A673 (cell line): ENCODE results near the gene NEK8. TPM values are rescaled to one million over a fixed set of nuclear protein-coding genes. Genes with fewer than 3 reads are reported as not detected.

Experiments
- BruUV-seq: library from RNA; stranded (reverse); fragments of 400-500 nt; replicated peaks from 2 replicates; lab custom pipeline; 2021; lab: Mats Ljungman, UMichigan
- CTCF ChIA-PET: fragments of 300-600 bp; sonication (Branson Sonifier 250); formaldehyde crosslinking; loops from one replicate; lab custom pipeline; 2022; ENCODE audit warnings: antibody characterized with exemption; lab: Charles Lee
- POLR2A ChIA-PET: fragments of 300-600 bp; sonication (Branson Sonifier 250); formaldehyde crosslinking; loops from one replicate; lab custom pipeline; 2022; ENCODE audit warnings: antibody characterized with exemption; ENCODE audit not compliant: low non-redundant PET; lab: Charles Lee
- DNase-seq: peaks from one replicate; pipeline ENCODE4 v3.0.0-alpha.2; 2015; ENCODE audit warnings: low spot score
- H3K27ac ChIP-seq: fragments of 200-600 bp; sonication (generic); 2 replicates; pipeline ENCODE4 v1.5.1; 2016; ENCODE audit warnings: mixed run types, low read depth, mild to moderate bottlenecking, mixed read lengths, antibody characterized with exemption, low read length; ENCODE audit not compliant: poor library complexity, severe bottlenecking
- H3K27me3 ChIP-seq: fragments of 200-600 bp; sonication (generic); replicated peaks from 2 replicates; pipeline ENCODE4 v1.6.1; 2017; ENCODE audit warnings: mixed run types, low read depth, mild to moderate bottlenecking, mixed read lengths, antibody characterized with exemption, low read length; ENCODE audit not compliant: insufficient read depth, poor library complexity
- H3K36me3 ChIP-seq: fragments of 200-600 bp; sonication (generic); 2 replicates; pipeline ENCODE4 v1.6.1; 2016; ENCODE audit warnings: mixed run types, mild to moderate bottlenecking, mixed read lengths, antibody characterized with exemption, low read length; ENCODE audit not compliant: insufficient read depth, poor library complexity, severe bottlenecking
- H3K4me1 ChIP-seq: fragments of 200-600 bp; sonication (generic); 2 replicates; pipeline ENCODE4 v1.6.1; 2017; ENCODE audit warnings: mixed run types, mild to moderate bottlenecking, mixed read lengths, antibody characterized with exemption, low read length; ENCODE audit not compliant: insufficient read depth, poor library complexity, severe bottlenecking
- H3K4me3 ChIP-seq: fragments of 200-600 bp; sonication (generic); 2 replicates; pipeline ENCODE4 v1.5.1; 2016; ENCODE audit warnings: low read depth, mixed run types, mild to moderate bottlenecking, mixed read lengths, low read length; ENCODE audit not compliant: poor library complexity, severe bottlenecking
- H3K9me3 ChIP-seq: fragments of 200-600 bp; sonication (generic); 2 replicates; pipeline ENCODE4 v1.6.1; 2016; ENCODE audit warnings: mixed run types, low read depth, mild to moderate bottlenecking, mixed read lengths, antibody characterized with exemption, low read length; ENCODE audit not compliant: poor library complexity, severe bottlenecking
- EZH2 ChIP-seq: fragments of 200-600 bp; sonication (generic); IDR thresholded peaks from 2 replicates; pipeline ENCODE4 v1.6.1; 2017; ENCODE audit warnings: borderline replicate concordance, low read depth, mild to moderate bottlenecking, mixed read lengths, antibody characterized with exemption, low read length; ENCODE audit not compliant: poor library complexity, severe bottlenecking
- intact Hi-C: fragments of 100-400 bp; cut with micrococcal nuclease; formaldehyde crosslinking; loops from one replicate; pipeline ENCODE4 v1.10.0; 2022; ENCODE audit not compliant: unreplicated experiment
- total RNA-seq: library from RNA; stranded (reverse); gene quantifications from 2 replicates; pipeline ENCODE4 v1.2.3, GENCODE V29; 2021
- TF ChIP-seq, protein P1 (sequence below): fragments of 300-800, 200-600 bp; sonication (generic); conservative IDR thresholded peaks from 2 replicates; pipeline ENCODE4 v1.5.1; 2017; ENCODE audit warnings: low read depth, mild to moderate bottlenecking, antibody characterized with exemption, low read length, moderate library complexity, mixed read lengths

The NEK8 gene
- total RNA-seq, 1 experiment from 2014 or later: 3.9 TPM

DNA sequence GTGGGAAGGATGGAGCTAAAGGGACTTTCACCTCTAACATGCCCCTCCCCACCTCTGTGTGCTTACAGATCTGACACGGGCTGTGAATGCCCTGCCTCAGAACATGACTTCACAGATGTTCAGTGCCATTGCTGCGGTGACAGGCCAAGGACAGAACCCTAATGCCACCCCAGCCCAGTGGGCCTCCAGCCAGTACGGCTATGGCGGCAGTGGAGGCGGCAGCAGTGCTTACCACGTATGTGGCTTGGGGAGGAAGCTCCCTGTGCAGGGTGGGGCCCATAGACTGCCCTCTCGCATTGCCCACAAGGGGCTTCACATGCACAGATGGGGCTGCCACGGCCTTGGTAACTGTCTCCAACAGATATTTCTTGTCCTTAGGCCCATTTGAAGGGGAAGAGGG, 28.3 kb upstream of the NEK8 start:
- Histone ChIP-seq H3K4me1 (no peaks in the 10 kb centered on the region), H3K27ac (no peak overlapping the region), H3K27me3 (no peaks in the 10 kb centered on the region), H3K4me3 (no peak overlapping the region), H3K9me3 (no peaks in the 10 kb centered on the region), H3K36me3 (peaks cover 78% of the 10 kb centered on the region)
- BruUV-seq: no TSS peak
- CTCF ChIA-PET: no interaction called here
- TF ChIP-seq EZH2: no peak
- TF ChIP-seq, protein P1, sequence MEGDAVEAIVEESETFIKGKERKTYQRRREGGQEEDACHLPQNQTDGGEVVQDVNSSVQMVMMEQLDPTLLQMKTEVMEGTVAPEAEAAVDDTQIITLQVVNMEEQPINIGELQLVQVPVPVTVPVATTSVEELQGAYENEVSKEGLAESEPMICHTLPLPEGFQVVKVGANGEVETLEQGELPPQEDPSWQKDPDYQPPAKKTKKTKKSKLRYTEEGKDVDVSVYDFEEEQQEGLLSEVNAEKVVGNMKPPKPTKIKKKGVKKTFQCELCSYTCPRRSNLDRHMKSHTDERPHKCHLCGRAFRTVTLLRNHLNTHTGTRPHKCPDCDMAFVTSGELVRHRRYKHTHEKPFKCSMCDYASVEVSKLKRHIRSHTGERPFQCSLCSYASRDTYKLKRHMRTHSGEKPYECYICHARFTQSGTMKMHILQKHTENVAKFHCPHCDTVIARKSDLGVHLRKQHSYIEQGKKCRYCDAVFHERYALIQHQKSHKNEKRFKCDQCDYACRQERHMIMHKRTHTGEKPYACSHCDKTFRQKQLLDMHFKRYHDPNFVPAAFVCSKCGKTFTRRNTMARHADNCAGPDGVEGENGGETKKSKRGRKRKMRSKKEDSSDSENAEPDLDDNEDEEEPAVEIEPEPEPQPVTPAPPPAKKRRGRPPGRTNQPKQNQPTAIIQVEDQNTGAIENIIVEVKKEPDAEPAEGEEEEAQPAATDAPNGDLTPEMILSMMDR: no peak
- POLR2A ChIA-PET: interaction anchor here (0.6 kb wide), 1 partner anchor 94 kb away, joined by 3 read pairs; no protein-coding TSS in a partner anchor
- intact Hi-C loops: no loop called here
- DNase-seq: no peak

GRCh38 chr17:28700830-28701492, 27.6 kb upstream of the NEK8 start:
- no peak overlapping the region for H3K27ac ChIP-seq
- BruUV-seq: no TSS peak
- no peak overlapping the region for H3K4me3 ChIP-seq
- H3K36me3 ChIP-seq: peaks cover 71% of the 10 kb centered on the region
- TF ChIP-seq, protein P1: no peak
- TF ChIP-seq EZH2: no peak
- CTCF ChIA-PET: no interaction called here
- POLR2A ChIA-PET: no interaction called here
- intact Hi-C loops: no loop called here
- no peaks in the 10 kb centered on the region for H3K4me1 ChIP-seq
- no peaks in the 10 kb centered on the region for H3K9me3 ChIP-seq
- no peak for DNase-seq
- H3K27me3 ChIP-seq: no peaks in the 10 kb centered on the region

GRCh38 chr17:28702026-28702751, 26.4 kb upstream of the NEK8 start:
- POLR2A ChIA-PET: interaction anchor here (0.6 to 0.9 kb wide), 2 partner anchors 9 to 326 kb away, joined by 3 to 4 read pairs; no protein-coding TSS in a partner anchor
- no peak overlapping the region for H3K27ac ChIP-seq
- intact Hi-C loops: no loop called here
- no peaks in the 10 kb centered on the region for H3K9me3 ChIP-seq
- no peaks in the 10 kb centered on the region for H3K27me3 ChIP-seq
- no TSS peak for BruUV-seq
- CTCF ChIA-PET: no interaction called here
- no peak for DNase-seq
- no peak overlapping the region for H3K4me3 ChIP-seq
- TF ChIP-seq, protein P1: no peak
- TF ChIP-seq EZH2: no peak
- H3K36me3 ChIP-seq: peaks cover 59% of the 10 kb centered on the region
- H3K4me1 ChIP-seq: no peaks in the 10 kb centered on the region
